ENCODE results near the gene TAS1R3.

The TAS1R3 gene

GRCh38 chr1:1325288-1326074 lies 5.6 kb upstream of the TAS1R3 start:
- peaks cover 18% of the 10 kb centered on the region for H4K20me1 ChIP-seq (ENCODE audit: control insufficient read depth, insufficient read depth, low read depth, low read length)
- H3K27me3 ChIP-seq (ENCODE audit: control insufficient read depth, low read length) = no peaks in the 10 kb centered on the region
- H3K4me1 ChIP-seq (ENCODE audit: control insufficient read depth, low read length) = peaks cover 32% of the 10 kb centered on the region
- TF ChIP-seq CTCF (IDR thresholded peaks at IDR 0.05; ENCODE audit: low read depth, low read length, poor library complexity, severe bottlenecking) (no peak), EZH2phosphoT487 (IDR thresholded peaks at IDR 0.05; ENCODE audit: borderline replicate concordance, low read length) (no peak)
- H3F3A ChIP-seq (ENCODE audit: control insufficient read depth, insufficient read depth) = no peaks in the 10 kb centered on the region
- peaks cover 11% of the 10 kb centered on the region for H3K9me3 ChIP-seq (ENCODE audit: control insufficient read depth, insufficient read depth, low read length)
- peaks cover 32% of the 10 kb centered on the region; the same call in 1 of the 2 replicates for H3K36me3 ChIP-seq (ENCODE audit: control insufficient read depth, low read length)
- H3K4me2 ChIP-seq (ENCODE audit: low read length) = peak overlapping the region; percentile 88
- peak overlapping the region; percentile 10 for H3K27ac ChIP-seq (ENCODE audit: low read depth, low read length)
- H3K9me2 ChIP-seq (replicated peaks; ENCODE audit: control insufficient read depth, low read length) = no peaks in the 10 kb centered on the region
- H3K4me3 ChIP-seq (ENCODE audit: low read length) = peak overlapping the region; percentile 82
- H3K79me2 ChIP-seq (ENCODE audit: control insufficient read depth, low read length) = peaks cover 54% of the 10 kb centered on the region

GRCh38 chr1:1326075-1326605 lies 4.9 kb upstream of the TAS1R3 start:
- Histone ChIP-seq H3K79me2 (ENCODE audit: control insufficient read depth, low read length) (peaks cover 47% of the 10 kb centered on the region), H3K4me1 (ENCODE audit: control insufficient read depth, low read length) (peaks cover 33% of the 10 kb centered on the region), H3K27ac (ENCODE audit: low read depth, low read length) (no peak overlapping the region), H3K4me3 (ENCODE audit: low read length) (peak overlapping the region; percentile 82), H3K9me3 (ENCODE audit: control insufficient read depth, insufficient read depth, low read length) (peaks cover 13% of the 10 kb centered on the region), H3K9me2 (replicated peaks; ENCODE audit: control insufficient read depth, low read length) (no peaks in the 10 kb centered on the region), H3K4me2 (ENCODE audit: low read length) (peak overlapping the region; percentile 88), H4K20me1 (ENCODE audit: control insufficient read depth, insufficient read depth, low read depth, low read length) (peaks cover 14% of the 10 kb centered on the region), H3K27me3 (ENCODE audit: control insufficient read depth, low read length) (no peaks in the 10 kb centered on the region), H3K36me3 (ENCODE audit: control insufficient read depth, low read length) (peaks cover 25% of the 10 kb centered on the region; the same call in 1 of the 2 replicates), H3F3A (ENCODE audit: control insufficient read depth, insufficient read depth) (no peaks in the 10 kb centered on the region)
- TF ChIP-seq EZH2phosphoT487 (IDR thresholded peaks at IDR 0.05; ENCODE audit: borderline replicate concordance, low read length) (no peak), CTCF (IDR thresholded peaks at IDR 0.05; ENCODE audit: low read depth, low read length, poor library complexity, severe bottlenecking) (no peak)

- Histone ChIP-seq H3K79me2 (ENCODE audit: control insufficient read depth, low read length) (peaks cover 35% of the 10 kb centered on the region), H3K27ac (ENCODE audit: low read depth, low read length) (no peak overlapping the region), H3K36me3 (ENCODE audit: control insufficient read depth, low read length) (peaks cover 15% of the 10 kb centered on the region; the same call in 1 of the 2 replicates), H3K27me3 (ENCODE audit: control insufficient read depth, low read length) (no peaks in the 10 kb centered on the region), H3K9me2 (replicated peaks; ENCODE audit: control insufficient read depth, low read length) (no peaks in the 10 kb centered on the region), H3K4me1 (ENCODE audit: control insufficient read depth, low read length) (peaks cover 31% of the 10 kb centered on the region), H3K4me2 (ENCODE audit: low read length) (no peak overlapping the region), H4K20me1 (ENCODE audit: control insufficient read depth, insufficient read depth, low read depth, low read length) (peaks cover 7% of the 10 kb centered on the region; the same call in 1 of the 2 replicates), H3F3A (ENCODE audit: control insufficient read depth, insufficient read depth) (no peaks in the 10 kb centered on the region), H3K4me3 (ENCODE audit: low read length) (no peak overlapping the region), H3K9me3 (ENCODE audit: control insufficient read depth, insufficient read depth, low read length) (peaks cover 13% of the 10 kb centered on the region)
- TF ChIP-seq CTCF (IDR thresholded peaks at IDR 0.05; ENCODE audit: low read depth, low read length, poor library complexity, severe bottlenecking) (no peak), EZH2phosphoT487 (IDR thresholded peaks at IDR 0.05; ENCODE audit: borderline replicate concordance, low read length) (no peak)
Measured at GRCh38 chr1:1327291-1327690, 3.8 kb upstream of the TAS1R3 start.

Data from DOHH2 (cell line).